GM23338 (cell line): Measurements from ENCODE around the gene SULT6B1. TPM values are rescaled to one million over a fixed set of nuclear protein-coding genes. Genes with fewer than 3 reads are reported as not detected.
"Not testable (repeated sequence)": the region's sequence is repeated elsewhere in the genome, so short reads cannot be mapped to it uniquely, and the experiment has no call there.

ENCODE experiments used
- ATAC-seq: fragments of 200-7000 bp; cut with Tn5 transposase; 3 replicates; pipeline ENCODE4 v1.9.1; 2020
- DNase-seq: peaks from one replicate; pipeline ENCODE4 v3.0.0-alpha.2; 2015; ENCODE audit warnings: low spot score
- H2AFZ ChIP-seq: fragments of 200-600 bp; sonication (generic); 2 replicates; pipeline ENCODE4 v1.8.0; 2016; ENCODE audit warnings: antibody characterized with exemption, mild to moderate bottlenecking, moderate library complexity
- H3F3A ChIP-seq: fragments of 200-600 bp; sonication (generic); replicated peaks from 2 replicates; pipeline ENCODE4 v1.8.0; 2017; ENCODE audit warnings: antibody characterized with exemption, mixed run types, low read depth
- H3K27ac ChIP-seq: fragments of 200-600 bp; sonication (generic); 2 replicates; pipeline ENCODE4 v1.6.1; 2016; ENCODE audit warnings: low read depth
- H3K27me3 ChIP-seq: fragments of 200-600 bp; sonication (generic); 2 replicates; pipeline ENCODE4 v1.8.0; 2016; ENCODE audit warnings: mild to moderate bottlenecking, mixed run types, moderate library complexity; ENCODE audit not compliant: insufficient read depth
- H3K36me3 ChIP-seq: fragments of 200-600 bp; sonication (generic); 2 replicates; pipeline ENCODE4 v1.8.0; 2016; ENCODE audit warnings: mild to moderate bottlenecking; ENCODE audit not compliant: insufficient read depth
- H3K4me1 ChIP-seq: fragments of 200-600 bp; sonication (generic); 2 replicates; pipeline ENCODE4 v1.8.0; 2016; ENCODE audit warnings: mild to moderate bottlenecking, moderate library complexity; ENCODE audit not compliant: insufficient read depth
- H3K4me2 ChIP-seq: fragments of 200-600 bp; sonication (generic); 2 replicates; pipeline ENCODE4 v1.7.1; 2017; ENCODE audit warnings: mixed run types
- H3K4me3 ChIP-seq: fragments of 200-600 bp; sonication (generic); 2 replicates; pipeline ENCODE4 v1.6.1; 2016; ENCODE audit warnings: mixed run types
- H3K79me2 ChIP-seq: fragments of 200-600 bp; sonication (generic); replicated peaks from 2 replicates; pipeline ENCODE4 v1.8.0; 2017; ENCODE audit warnings: mild to moderate bottlenecking; ENCODE audit not compliant: insufficient read depth
- H3K9me2 ChIP-seq: fragments of 200-600 bp; sonication (generic); 2 replicates; pipeline ENCODE4 v1.8.0; 2017; ENCODE audit not compliant: insufficient read depth
- H4K20me1 ChIP-seq: fragments of 200-600 bp; sonication (generic); replicated peaks from 2 replicates; pipeline ENCODE4 v1.8.0; 2017; ENCODE audit warnings: mild to moderate bottlenecking; ENCODE audit not compliant: insufficient read depth
- H3K27ac Mint-ChIP-seq: 2 replicates; pipeline ENCODE4 v1.8.0; 2020; ENCODE audit warnings: inconsistent platforms, mild to moderate bottlenecking, moderate library complexity, mixed read lengths
- H3K27me3 Mint-ChIP-seq: 3 replicates; pipeline ENCODE4 v1.8.0; 2022; ENCODE audit warnings: low read depth, mild to moderate bottlenecking, moderate library complexity, mixed read lengths, inconsistent platforms; ENCODE audit not compliant: insufficient read depth, poor library complexity
- H3K36me3 Mint-ChIP-seq: 3 replicates; pipeline ENCODE4 v1.8.0; 2021; ENCODE audit warnings: low read depth, mild to moderate bottlenecking, inconsistent platforms, moderate library complexity, mixed read lengths
- H3K4me1 Mint-ChIP-seq: 3 replicates; pipeline ENCODE4 v1.8.0; 2020; ENCODE audit warnings: mild to moderate bottlenecking, inconsistent platforms, mixed read lengths
- H3K4me3 Mint-ChIP-seq: 3 replicates; pipeline ENCODE4 v1.8.0; 2021; ENCODE audit warnings: moderate library complexity, mild to moderate bottlenecking, inconsistent platforms, mixed read lengths
- H3K9me3 Mint-ChIP-seq: 3 replicates; pipeline ENCODE4 v1.8.0; 2020; ENCODE audit warnings: moderate library complexity, mild to moderate bottlenecking, inconsistent platforms, mixed read lengths
- EZH2phosphoT487 ChIP-seq: fragments of 200-600 bp; sonication (generic); IDR thresholded peaks from one replicate; pipeline ENCODE4 v1.8.1; 2018; ENCODE audit warnings: antibody characterized with exemption; ENCODE audit not compliant: unreplicated experiment
- NANOG ChIP-seq: IDR thresholded peaks from 2 replicates; pipeline ENCODE4 v1.6.1; 2016; ENCODE audit warnings: antibody characterized with exemption, borderline replicate concordance
- POLR2AphosphoS5 ChIP-seq: IDR thresholded peaks from 2 replicates; pipeline ENCODE4 v1.6.1; 2016; ENCODE audit warnings: antibody characterized with exemption, low read depth
- polyA plus RNA-seq: library from polyadenylated mRNA; unstranded; fragments of >200 nt; fragmentation: Nextera tagmentation; extraction: Ambion mirVana; gene quantifications from 2 replicates; pipeline ENCODE4 v1.2.1, GENCODE V29; 2016
- total RNA-seq: library from RNA; depleted of rRNA; stranded (reverse); fragments of >200 nt; shearing (Covaris generic); gene quantifications from 2 replicates; pipeline ENCODE4 v1.2.3, GENCODE V29; 2014
- TF ChIP-seq, protein P1 (sequence below): IDR thresholded peaks from one replicate; pipeline ENCODE4 v1.6.1; 2018; ENCODE audit warnings: antibody characterized with exemption; ENCODE audit not compliant: unreplicated experiment

SULT6B1 gene
- total and polyA plus RNA-seq, 2 experiments from 2014 or later: not detected

DNA sequence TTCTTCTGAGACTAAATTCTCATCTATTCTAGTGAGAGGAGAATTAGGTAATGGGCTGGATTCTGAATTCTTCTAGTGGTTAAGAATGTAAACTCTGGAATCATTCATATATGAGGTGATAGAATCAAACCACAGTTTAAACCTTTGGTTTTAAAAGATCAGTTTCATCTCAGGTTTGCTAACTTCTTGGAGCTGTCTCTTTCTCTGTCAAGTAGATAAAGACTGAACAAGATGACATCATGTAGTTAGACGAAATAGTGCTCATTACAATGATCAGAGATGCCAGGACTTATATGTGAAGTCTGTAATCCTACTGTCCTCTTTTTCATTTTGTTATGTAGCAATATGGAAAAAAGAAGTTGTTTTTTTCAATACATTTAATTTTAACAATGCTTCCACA, 12.7 kb upstream of the SULT6B1 start:
- DNase-seq (no peak), ATAC-seq (no peak)
- Mint-ChIP-seq H3K4me3 (no peak overlapping the region), H3K36me3 (peaks cover 77% of the 10 kb centered on the region), H3K27me3 (peaks cover 46% of the 10 kb centered on the region), H3K27ac (no peak overlapping the region), H3K4me1 (peaks cover 57% of the 10 kb centered on the region), H3K9me3 (peaks cover 41% of the 10 kb centered on the region)
- H3K4me2 ChIP-seq: peak overlapping the region; percentile 91; the same call in 1 of the 2 replicates
- H3K36me3 ChIP-seq: peaks cover 35% of the 10 kb centered on the region
- peak overlapping the region; percentile 89 for H3K27ac ChIP-seq
- TF ChIP-seq POLR2AphosphoS5 (no peak), EZH2phosphoT487 (no peak), NANOG (no peak)
- TF ChIP-seq, protein P1, sequence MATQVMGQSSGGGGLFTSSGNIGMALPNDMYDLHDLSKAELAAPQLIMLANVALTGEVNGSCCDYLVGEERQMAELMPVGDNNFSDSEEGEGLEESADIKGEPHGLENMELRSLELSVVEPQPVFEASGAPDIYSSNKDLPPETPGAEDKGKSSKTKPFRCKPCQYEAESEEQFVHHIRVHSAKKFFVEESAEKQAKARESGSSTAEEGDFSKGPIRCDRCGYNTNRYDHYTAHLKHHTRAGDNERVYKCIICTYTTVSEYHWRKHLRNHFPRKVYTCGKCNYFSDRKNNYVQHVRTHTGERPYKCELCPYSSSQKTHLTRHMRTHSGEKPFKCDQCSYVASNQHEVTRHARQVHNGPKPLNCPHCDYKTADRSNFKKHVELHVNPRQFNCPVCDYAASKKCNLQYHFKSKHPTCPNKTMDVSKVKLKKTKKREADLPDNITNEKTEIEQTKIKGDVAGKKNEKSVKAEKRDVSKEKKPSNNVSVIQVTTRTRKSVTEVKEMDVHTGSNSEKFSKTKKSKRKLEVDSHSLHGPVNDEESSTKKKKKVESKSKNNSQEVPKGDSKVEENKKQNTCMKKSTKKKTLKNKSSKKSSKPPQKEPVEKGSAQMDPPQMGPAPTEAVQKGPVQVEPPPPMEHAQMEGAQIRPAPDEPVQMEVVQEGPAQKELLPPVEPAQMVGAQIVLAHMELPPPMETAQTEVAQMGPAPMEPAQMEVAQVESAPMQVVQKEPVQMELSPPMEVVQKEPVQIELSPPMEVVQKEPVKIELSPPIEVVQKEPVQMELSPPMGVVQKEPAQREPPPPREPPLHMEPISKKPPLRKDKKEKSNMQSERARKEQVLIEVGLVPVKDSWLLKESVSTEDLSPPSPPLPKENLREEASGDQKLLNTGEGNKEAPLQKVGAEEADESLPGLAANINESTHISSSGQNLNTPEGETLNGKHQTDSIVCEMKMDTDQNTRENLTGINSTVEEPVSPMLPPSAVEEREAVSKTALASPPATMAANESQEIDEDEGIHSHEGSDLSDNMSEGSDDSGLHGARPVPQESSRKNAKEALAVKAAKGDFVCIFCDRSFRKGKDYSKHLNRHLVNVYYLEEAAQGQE: no peak
- no peaks in the 10 kb centered on the region for H3K27me3 ChIP-seq
- peaks cover 29% of the 10 kb centered on the region for H3F3A ChIP-seq
- no peak overlapping the region for H3K4me3 ChIP-seq
- peaks cover 50% of the 10 kb centered on the region for H3K4me1 ChIP-seq
- peaks cover 70% of the 10 kb centered on the region for H3K79me2 ChIP-seq
- no peaks in the 10 kb centered on the region for H3K9me2 ChIP-seq
- no peak overlapping the region for H2AFZ ChIP-seq
- H4K20me1 ChIP-seq: no peaks in the 10 kb centered on the region

DNA sequence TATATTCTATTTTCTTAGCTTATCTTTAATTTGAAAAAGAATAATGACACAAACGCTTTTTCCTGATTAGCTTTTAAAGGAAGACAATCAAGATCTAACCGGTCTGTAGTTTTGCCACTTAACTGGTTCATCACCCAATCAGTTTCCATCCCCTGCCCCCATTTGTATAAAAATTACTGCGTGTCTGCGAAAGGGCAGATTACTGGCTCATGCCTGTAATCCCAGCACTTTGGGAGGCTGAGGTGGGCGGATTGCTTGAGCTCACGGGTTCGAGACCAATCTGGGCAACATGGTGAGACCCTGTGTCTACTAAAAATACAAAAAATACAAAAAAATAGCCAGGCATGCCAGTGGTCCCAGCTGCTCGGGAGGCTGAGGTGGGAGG, 10.2 kb upstream of the SULT6B1 start:
- Histone ChIP-seq H3K27me3 (no peaks in the 10 kb centered on the region), H3K79me2 (peaks cover 67% of the 10 kb centered on the region), H2AFZ (no peak overlapping the region), H3K4me2 (peak overlapping the region; percentile 91), H3F3A (peaks cover 26% of the 10 kb centered on the region), H3K4me3 (peak overlapping the region; percentile 84), H3K27ac (peak overlapping the region; percentile 89), H3K4me1 (peaks cover 46% of the 10 kb centered on the region), H3K9me2 (no peaks in the 10 kb centered on the region), H3K36me3 (peaks cover 30% of the 10 kb centered on the region), H4K20me1 (no peaks in the 10 kb centered on the region)
- 0 out of 2 replicates have a peak, but pooled peaks have one; percentile 17 for TF ChIP-seq POLR2AphosphoS5
- no peak for TF ChIP-seq NANOG
- Mint-ChIP-seq H3K9me3 (peaks cover 18% of the 10 kb centered on the region), H3K4me1 (peaks cover 38% of the 10 kb centered on the region), H3K27ac (peak overlapping the region; percentile 97), H3K36me3 (peaks cover 52% of the 10 kb centered on the region), H3K4me3 (peak overlapping the region; percentile 55), H3K27me3 (peaks cover 29% of the 10 kb centered on the region)
- ATAC-seq (no peak), DNase-seq (no peak)

DNA sequence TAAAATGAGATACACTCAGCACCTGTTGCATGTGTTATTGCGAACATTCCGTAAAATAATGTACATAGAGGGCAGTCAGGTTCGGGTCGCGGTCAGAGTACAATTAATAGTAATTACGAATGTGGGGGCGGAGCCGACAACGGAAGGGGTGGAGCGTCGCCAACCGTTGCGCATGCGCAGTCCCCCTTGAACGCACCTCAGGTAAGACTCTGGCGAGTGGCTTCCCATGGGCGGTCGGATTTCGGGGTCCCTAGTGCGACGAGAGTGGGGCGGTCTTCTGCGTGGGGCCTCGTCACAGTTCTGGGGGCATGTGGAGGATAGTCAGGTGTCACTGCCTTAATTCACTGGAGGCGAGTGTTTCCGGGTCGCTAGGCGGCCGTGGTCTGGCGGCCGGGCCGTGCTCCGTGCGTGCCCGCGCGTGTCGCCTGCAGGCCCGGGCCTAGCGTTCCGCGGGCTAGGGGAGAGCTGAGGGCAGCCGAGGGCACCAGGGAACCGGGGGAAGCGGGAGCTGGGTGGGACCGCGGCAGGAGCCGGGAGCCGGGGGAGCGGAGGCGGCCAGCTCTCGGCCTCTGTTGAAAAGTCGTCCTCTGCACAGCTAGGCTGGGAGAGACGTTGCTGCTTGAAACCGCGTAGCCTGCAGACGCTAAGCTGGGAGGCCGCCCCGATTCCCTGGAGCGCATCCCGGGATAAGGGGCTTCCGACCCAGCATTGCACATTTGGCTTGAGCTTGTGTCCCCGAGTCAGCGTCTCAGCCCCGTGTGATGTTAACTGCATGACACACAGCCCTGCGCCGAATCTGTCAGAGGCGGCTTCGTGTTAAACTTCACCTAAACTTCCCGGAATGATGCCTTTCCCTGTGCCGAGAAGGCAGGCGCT, 8.1 kb upstream of the SULT6B1 start, which contains the start of gene CEBPZOS:
Gene CEBPZOS, plus strand, starts transcription at position 177 of the 876 bp plus-strand sequence. CDS start 3,209 bp downstream, outside the sequence.
- peak within 1 kb of the TSS; percentile 90 for H3K4me3 Mint-ChIP-seq
- DNase-seq (peak; percentile 87), ATAC-seq (peak; percentile 50)
- peaks cover 30% of the 10 kb centered on the region for H3K36me3 Mint-ChIP-seq
- H4K20me1 ChIP-seq: no peaks in the 10 kb centered on the region
- H3K4me1 ChIP-seq: peaks cover 58% of the 10 kb centered on the region
- no peaks in the 10 kb centered on the region for H3K27me3 ChIP-seq
- H3K4me1 Mint-ChIP-seq: peaks cover 45% of the 10 kb centered on the region
- peak within 1 kb of the TSS; percentile 91 for H3K4me2 ChIP-seq
- peak within 1 kb of the TSS; percentile 84 for H3K4me3 ChIP-seq
- H2AFZ ChIP-seq: no peak within 1 kb of the TSS; the same call in 1 of the 2 replicates
- peaks cover 52% of the 10 kb centered on the region for H3K79me2 ChIP-seq
- peak within 1 kb of the TSS; percentile 96 for H3K27ac Mint-ChIP-seq
- peaks cover 15% of the 10 kb centered on the region; the same call in 1 of the 2 replicates for H3F3A ChIP-seq
- H3K27me3 Mint-ChIP-seq: peaks cover 28% of the 10 kb centered on the region
- H3K27ac ChIP-seq: peak within 1 kb of the TSS; percentile 89
- TF ChIP-seq EZH2phosphoT487 (no peak), POLR2AphosphoS5 (peak; percentile 98)
- H3K9me3 Mint-ChIP-seq: peaks cover 3% of the 10 kb centered on the region; the same call in 1 of the 3 replicates
- no peaks in the 10 kb centered on the region for H3K9me2 ChIP-seq
- peaks cover 8% of the 10 kb centered on the region; the same call in 1 of the 2 replicates for H3K36me3 ChIP-seq

DNA sequence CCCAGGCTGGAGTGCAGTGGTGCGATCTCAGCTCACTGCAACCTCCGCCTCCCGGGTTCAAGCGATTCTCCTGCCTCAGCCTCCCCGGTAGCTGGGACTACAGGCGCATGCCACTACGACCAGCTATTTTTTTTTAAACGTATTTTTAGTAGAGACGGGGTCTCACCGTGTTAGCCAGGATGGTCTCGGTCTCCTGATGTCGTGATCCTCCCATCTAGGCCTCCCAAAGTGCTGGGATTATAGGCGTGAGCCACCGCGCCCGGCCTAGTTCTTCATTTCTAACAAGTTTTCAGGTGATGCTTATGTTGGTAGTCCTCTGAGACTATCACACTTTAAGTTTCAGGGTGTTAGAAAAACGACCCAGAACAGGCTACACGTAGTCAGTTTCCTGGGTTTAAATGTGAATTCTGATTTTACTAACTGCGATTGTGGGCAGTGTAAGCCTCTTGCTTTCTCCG, 7.4 kb upstream of the SULT6B1 start:
- H3K4me1 Mint-ChIP-seq: peaks cover 51% of the 10 kb centered on the region
- Histone ChIP-seq H3K4me2 (peak overlapping the region; percentile 91), H3K4me3 (peak overlapping the region; percentile 84), H3F3A (peaks cover 17% of the 10 kb centered on the region; the same call in 1 of the 2 replicates), H3K79me2 (peaks cover 45% of the 10 kb centered on the region), H3K27ac (peak overlapping the region; percentile 63; the same call in 1 of the 2 replicates), H3K4me1 (peaks cover 57% of the 10 kb centered on the region)
- not testable (repeated sequence) for H4K20me1 ChIP-seq, DNase-seq, H2AFZ ChIP-seq, H3K9me3 Mint-ChIP-seq, H3K27me3 ChIP-seq, H3K36me3 ChIP-seq, ATAC-seq, H3K9me2 ChIP-seq
- H3K27ac Mint-ChIP-seq: peak overlapping the region; percentile 96
- H3K36me3 Mint-ChIP-seq: peaks cover 24% of the 10 kb centered on the region
- peak overlapping the region; percentile 90 for H3K4me3 Mint-ChIP-seq
- H3K27me3 Mint-ChIP-seq: peaks cover 28% of the 10 kb centered on the region
